Spleen (tissue), 11 donors: ENCODE measurements around the gene MTFR1L. TPM values are rescaled to one million over a fixed set of nuclear protein-coding genes. Genes with fewer than 3 reads are reported as not detected.

Source experiments
- DNase-seq: peaks from one replicate; pipeline ENCODE4 v3.0.0-alpha.2; 2020
- H3K27ac ChIP-seq, 8 donors: fragments of 200-600 bp; sonication (generic) in 7 of 8; 1 replicate in 4 of 8; 2 replicates in 4 of 8; pipeline versions ENCODE4 v1.5.0 to v1.8.0; 2016 to 2021; ENCODE audit warnings: inconsistent platforms in 4 of 8, mild to moderate bottlenecking in 4 of 8, moderate library complexity in 1 of 8
- H3K27me3 ChIP-seq, 7 donors: fragments of 200-600 bp; sonication (generic) in 6 of 7; replicated peaks in 1 of 7; 1 replicate in 4 of 7; 2 replicates in 3 of 7; pipeline versions ENCODE4 v1.5.0 to v1.8.0; 2016 to 2021; ENCODE audit warnings: inconsistent platforms in 3 of 7, mild to moderate bottlenecking in 1 of 7
- H3K36me3 ChIP-seq, 6 donors: fragments of 200-600 bp; sonication (generic) in 5 of 6; 1 replicate in 4 of 6; 2 replicates in 2 of 6; pipeline versions ENCODE4 v1.5.0 to v1.8.0; 2016 to 2021; ENCODE audit warnings: inconsistent platforms in 2 of 6
- H3K4me1 ChIP-seq, 6 donors: fragments of 200-600 bp; sonication (generic) in 5 of 6; 1 replicate in 3 of 6; 2 replicates in 3 of 6; pipeline versions ENCODE4 v1.5.0 to v1.8.0; 2016 to 2021; ENCODE audit warnings: inconsistent platforms in 3 of 6
- H3K4me3 ChIP-seq, 8 donors: fragments of 200-600 bp; sonication (generic) in 7 of 8; 1 replicate in 4 of 8; 2 replicates in 4 of 8; pipeline versions ENCODE4 v1.5.0 to v1.8.0; 2016 to 2021; ENCODE audit warnings: inconsistent platforms in 4 of 8, mild to moderate bottlenecking in 4 of 8, moderate library complexity in 2 of 8
- H3K9me3 ChIP-seq, 8 donors: fragments of 200-600 bp; sonication (generic) in 7 of 8; 1 replicate in 4 of 8; 2 replicates in 4 of 8; pipeline versions ENCODE4 v1.5.0 to v1.8.0; 2016 to 2021; ENCODE audit warnings: inconsistent platforms in 4 of 8
- POLR2A ChIP-seq, 3 donors: fragments of 450-650 bp; IDR thresholded peaks; one replicate each; pipeline ENCODE4 v1.5.1; 2017; ENCODE audit warnings: antibody characterized with exemption in 3 of 3, mild to moderate bottlenecking in 1 of 3
- POLR2AphosphoS5 ChIP-seq, 3 donors: sonication (generic); formaldehyde crosslinking; IDR thresholded peaks; one replicate each; pipeline ENCODE4 v1.5.1; 2017; ENCODE audit warnings: antibody characterized with exemption in 3 of 3
- WGBS, 5 donors: extraction: QIAGEN DNeasy Blood & Tissue Kit in 3 of 5; methylation state at CpG; one replicate each; pipeline versions ENCODE4 v1.1.5 to v1.1.7; 2013 to 2018; 5-methylcytosine and 5-hydroxymethylcytosine counted together
- intact Hi-C: fragments of 100-400 bp; cut with DNase I; formaldehyde crosslinking; loops from one replicate; pipeline ENCODE4 v1.15.0; 2023; ENCODE audit warnings: low total_unique reads
- polyA plus RNA-seq, 3 donors: library from polyadenylated mRNA; stranded (reverse); fragments of 200-250 nt; gene quantifications; one replicate each; pipeline ENCODE4 v1.2.1, GENCODE V29; 2013
- total RNA-seq, 7 donors: library from RNA; depleted of rRNA in 3 of 7; stranded (reverse); fragments of >200 nt in 3 of 7; fragmentation: NEBNext Ultra II Directional in 4 of 7; extraction: Animal tissue kit (Norgen Biotek cat#: 25700) in 4 of 7; gene quantifications; one replicate each; pipeline versions ENCODE4 v1.1.0 to v1.2.1, GENCODE V29; 2016 to 2021
- TF ChIP-seq, protein P1 (sequence below), 11 experiments: fragments of 200-600 bp in 7 of 11; fragments of 450-650 bp in 4 of 11; sonication (generic) in 4 of 11; IDR thresholded peaks in 8 of 11; conservative IDR thresholded peaks in 3 of 11; 1 replicate in 7 of 11; 2 replicates in 4 of 11; pipeline versions ENCODE4 v1.4.0 to v1.8.0; 2016 to 2021; ENCODE audit warnings: antibody characterized with exemption in 11 of 11, inconsistent platforms in 4 of 11, mild to moderate bottlenecking in 1 of 11
- donor health status: healthy with polysubstance abuse.
- donor health status: DM: no; HTN: no; CAD: no; lungs with moderate emphysema.
- donor health status: DM: no; HTN: no; CAD: no.
- donor health status: Bipolar disorder and iron deficiency.
- donor health status: healthy.
- donor health status: DM: no; HTN: no; CAD: no.
- donor health status: DM: yes; HTN: yes; CAD: no.

MTFR1L gene
- total and polyA plus RNA-seq, 10 donors, result 32.1 to 74.7 (median 50.3) TPM

DNA sequence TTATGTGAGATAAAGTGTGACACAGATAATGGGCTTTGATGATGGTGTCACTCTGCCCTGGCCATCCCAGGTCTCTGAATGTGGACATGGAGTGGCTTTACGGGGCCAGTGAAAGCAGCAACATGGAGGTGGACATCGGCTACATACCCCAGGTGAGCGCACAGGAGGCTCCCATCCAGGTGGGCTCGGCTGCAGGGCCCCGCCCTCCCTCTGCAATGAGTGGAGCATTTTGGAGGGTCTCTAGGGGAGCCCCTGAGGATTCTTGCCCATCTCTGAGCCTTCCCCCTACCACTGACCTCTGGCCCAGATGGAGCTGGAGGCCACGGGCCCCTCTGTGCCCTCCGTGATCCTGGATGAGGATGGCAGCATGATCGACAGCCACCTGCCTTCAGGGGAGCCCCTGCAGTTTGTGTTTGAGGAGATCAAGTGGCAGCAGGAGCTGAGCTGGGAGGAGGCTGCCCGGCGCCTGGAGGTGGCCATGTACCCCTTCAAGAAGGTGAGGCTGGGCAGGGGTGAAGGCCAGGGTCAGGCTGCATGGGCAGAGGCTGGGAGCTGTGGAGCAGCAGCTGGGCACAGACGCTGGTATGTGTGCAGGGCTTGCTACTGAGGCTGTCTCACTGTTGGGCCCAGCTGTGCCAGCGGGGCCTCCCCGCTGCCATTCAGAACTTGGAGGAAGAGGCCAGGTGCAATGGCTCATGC, 8.2 kb upstream of the MTFR1L start:
- H3K27ac ChIP-seq, result no peak overlapping the region
- DNase-seq, result no peak
- 86 to 95% (median 91%) methylated on average over 7 to 13 of the region's 13 CpGs for WGBS, 5 donors
- H3K9me3 ChIP-seq, result no peaks in the 10 kb centered on the region
- H3K4me1 ChIP-seq, result peaks cover 12 to 51% (median 41%) of the 10 kb centered on the region in 6 donors
- no peak overlapping the region for H3K4me3 ChIP-seq
- peak in 1 of 3 donors; percentile 28 for TF ChIP-seq POLR2AphosphoS5 (IDR thresholded peaks at IDR 0.05)
- TF ChIP-seq, protein P1, sequence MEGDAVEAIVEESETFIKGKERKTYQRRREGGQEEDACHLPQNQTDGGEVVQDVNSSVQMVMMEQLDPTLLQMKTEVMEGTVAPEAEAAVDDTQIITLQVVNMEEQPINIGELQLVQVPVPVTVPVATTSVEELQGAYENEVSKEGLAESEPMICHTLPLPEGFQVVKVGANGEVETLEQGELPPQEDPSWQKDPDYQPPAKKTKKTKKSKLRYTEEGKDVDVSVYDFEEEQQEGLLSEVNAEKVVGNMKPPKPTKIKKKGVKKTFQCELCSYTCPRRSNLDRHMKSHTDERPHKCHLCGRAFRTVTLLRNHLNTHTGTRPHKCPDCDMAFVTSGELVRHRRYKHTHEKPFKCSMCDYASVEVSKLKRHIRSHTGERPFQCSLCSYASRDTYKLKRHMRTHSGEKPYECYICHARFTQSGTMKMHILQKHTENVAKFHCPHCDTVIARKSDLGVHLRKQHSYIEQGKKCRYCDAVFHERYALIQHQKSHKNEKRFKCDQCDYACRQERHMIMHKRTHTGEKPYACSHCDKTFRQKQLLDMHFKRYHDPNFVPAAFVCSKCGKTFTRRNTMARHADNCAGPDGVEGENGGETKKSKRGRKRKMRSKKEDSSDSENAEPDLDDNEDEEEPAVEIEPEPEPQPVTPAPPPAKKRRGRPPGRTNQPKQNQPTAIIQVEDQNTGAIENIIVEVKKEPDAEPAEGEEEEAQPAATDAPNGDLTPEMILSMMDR (IDR thresholded peaks at IDR 0.05 in 8 of 11, conservative IDR thresholded peaks at IDR 0.05 in 3 of 11), result no peak
- peaks cover 0 to 95% (median 46%) of the 10 kb centered on the region in 6 donors for H3K36me3 ChIP-seq
- intact Hi-C loops, result no loop called here
- H3K27me3 ChIP-seq, result no peaks in the 10 kb centered on the region

DNA sequence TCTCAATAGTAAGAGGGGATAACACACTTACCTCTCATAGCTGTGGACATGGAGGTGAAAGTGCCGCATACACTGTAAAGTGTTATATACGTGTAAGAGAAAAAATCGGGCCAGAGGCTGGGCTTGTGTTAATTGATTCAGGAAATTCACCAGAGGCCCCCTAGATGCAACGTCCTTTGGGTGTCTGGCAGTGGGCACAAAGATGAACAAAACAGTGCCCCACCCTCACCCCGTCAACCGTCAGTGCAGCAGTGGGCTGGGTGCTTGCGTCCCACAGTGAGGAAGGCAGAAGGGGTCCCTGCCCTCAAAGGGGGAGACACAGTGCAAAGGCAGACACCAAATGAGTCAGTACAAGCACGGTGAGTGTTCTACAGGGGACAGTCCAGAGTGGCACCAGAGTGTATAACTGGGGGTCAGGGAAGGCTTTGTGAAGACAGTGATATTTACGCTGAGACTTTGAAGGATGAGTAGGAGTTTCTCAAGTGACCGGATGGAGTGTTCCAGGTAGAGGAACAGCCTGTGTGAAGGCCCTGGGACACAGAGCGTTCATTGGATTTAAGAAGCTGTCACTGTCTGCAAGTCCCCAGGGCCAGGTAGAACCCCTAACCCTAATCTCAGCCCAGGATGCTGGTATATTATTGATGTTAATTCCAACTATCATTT, 6.6 kb upstream of the MTFR1L start:
- H3K4me3 ChIP-seq, result no peak overlapping the region
- no peak overlapping the region for H3K27ac ChIP-seq
- intact Hi-C loops, result no loop called here
- H3K36me3 ChIP-seq, result peaks cover 0 to 82% (median 47%) of the 10 kb centered on the region in 6 donors
- 75 to 85% (median 82%) methylated on average over 9 to 11 of the region's 11 CpGs for WGBS, 5 donors
- TF ChIP-seq POLR2A (IDR thresholded peaks at IDR 0.05), result no peak
- TF ChIP-seq, protein P1 (IDR thresholded peaks at IDR 0.05 in 8 of 11, conservative IDR thresholded peaks at IDR 0.05 in 3 of 11), result no peak
- TF ChIP-seq POLR2AphosphoS5 (IDR thresholded peaks at IDR 0.05), result no peak
- H3K27me3 ChIP-seq, result no peaks in the 10 kb centered on the region
- no peak for DNase-seq
- peaks cover 12 to 43% (median 32%) of the 10 kb centered on the region in 6 donors for H3K4me1 ChIP-seq
- H3K9me3 ChIP-seq, result no peaks in the 10 kb centered on the region

DNA sequence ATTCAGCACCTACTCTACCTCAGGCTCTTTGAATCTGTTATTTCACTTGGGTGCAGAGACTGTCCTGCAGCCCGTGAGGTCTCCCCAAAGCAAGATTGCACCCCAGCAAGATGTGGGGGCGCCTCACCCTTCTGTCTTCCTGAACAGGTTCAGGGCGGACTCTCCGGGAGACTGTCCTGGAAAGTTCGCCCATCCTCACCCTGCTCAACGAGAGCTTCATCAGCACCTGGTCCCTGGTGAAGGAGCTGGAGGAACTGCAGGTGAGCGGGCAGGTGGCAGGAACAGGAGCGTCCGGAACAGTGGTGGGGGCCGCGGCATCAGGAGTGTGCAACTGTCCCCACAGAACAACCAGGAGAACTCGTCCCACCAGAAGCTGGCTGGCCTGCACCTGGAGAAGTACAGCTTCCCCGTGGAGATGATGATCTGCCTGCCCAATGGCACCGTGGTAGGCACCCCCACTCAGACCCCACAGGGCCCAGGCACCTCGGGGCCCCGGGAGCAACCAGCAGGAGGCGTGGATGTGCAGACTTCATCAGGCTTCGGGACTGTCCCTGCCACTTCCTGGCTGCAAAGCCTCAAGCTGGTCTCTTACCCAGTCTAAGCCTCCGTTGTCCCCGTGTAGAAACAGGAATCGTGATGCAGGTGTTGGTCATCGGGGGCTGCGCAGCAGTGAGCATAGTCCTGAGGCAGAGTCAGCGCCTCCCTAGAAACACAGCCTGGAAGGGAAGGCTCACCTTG, 5.9 kb upstream of the MTFR1L start:
- intact Hi-C loops, result no loop called here
- H3K4me3 ChIP-seq, result no peak overlapping the region
- H3K27ac ChIP-seq, result no peak overlapping the region
- peak in 1 of 3 donors; percentile 29 for TF ChIP-seq POLR2AphosphoS5 (IDR thresholded peaks at IDR 0.05)
- TF ChIP-seq, protein P1 (IDR thresholded peaks at IDR 0.05 in 8 of 11, conservative IDR thresholded peaks at IDR 0.05 in 3 of 11), result no peak
- H3K4me1 ChIP-seq, result peaks cover 13 to 43% (median 35%) of the 10 kb centered on the region in 6 donors
- no peaks in the 10 kb centered on the region for H3K9me3 ChIP-seq
- DNase-seq, result no peak
- H3K36me3 ChIP-seq, result peaks cover 0 to 75% (median 42%) of the 10 kb centered on the region in 6 donors
- WGBS, 5 donors, result 86 to 91% (median 87%) methylated on average over 13 to 24 of the region's 24 CpGs
- no peaks in the 10 kb centered on the region for H3K27me3 ChIP-seq
